Upper lobe of left lung (tissue), 4 donors: ENCODE results near the gene RNF41.

ENCODE experiments used
- CTCF ChIP-seq, 6 experiments: fragments of 450-650 bp in 4 of 6; fragments of 200-600 bp in 2 of 6; sonication (generic) in 2 of 6; IDR thresholded peaks; one replicate each; pipeline ENCODE4 v1.5.1; 2016 to 2019; ENCODE audit warnings: antibody characterized with exemption in 6 of 6
- POLR2AphosphoS5 ChIP-seq, 2 donors: sonication (generic); formaldehyde crosslinking; IDR thresholded peaks; one replicate each; pipeline ENCODE4 v1.5.1; 2017; ENCODE audit warnings: antibody characterized with exemption in 2 of 2

- TF ChIP-seq CTCF (IDR thresholded peaks at IDR 0.05) (no peak), POLR2AphosphoS5 (IDR thresholded peaks at IDR 0.05) (no peak)
Measured at GRCh38 chr12:56153678-56154065, 68.0 kb downstream of the RNF41 start.
